Prostate gland (tissue), 2 donors: ENCODE measurements around the gene TMEM223. TPM values are rescaled to one million over a fixed set of nuclear protein-coding genes. Genes with fewer than 3 reads are reported as not detected.

Experiments
- DNase-seq: peaks from one replicate; pipeline ENCODE4 v3.0.0-alpha.2; 2019; ENCODE audit warnings: low spot score
- H3K27ac ChIP-seq, 2 donors: fragments of 200-600 bp; sonication (generic); 2 replicates each; pipeline ENCODE4 v1.5.1; 2017 to 2019
- H3K27me3 ChIP-seq: fragments of 200-600 bp; sonication (generic); replicated peaks from 2 replicates; pipeline ENCODE4 v1.5.1; 2019; ENCODE audit not compliant: insufficient read depth
- H3K36me3 ChIP-seq, 2 donors: fragments of 200-600 bp; sonication (generic); 1 replicate in 1 of 2; 2 replicates in 1 of 2; pipeline versions ENCODE4 v1.5.1 to v1.8.1; 2017 to 2019
- H3K4me1 ChIP-seq: fragments of 200-600 bp; sonication (generic); replicated peaks from 2 replicates; pipeline ENCODE4 v1.5.1; 2019
- H3K4me3 ChIP-seq, 2 donors: fragments of 200-600 bp; sonication (generic); 2 replicates each; pipeline ENCODE4 v1.5.1; 2017 to 2019
- H3K9me3 ChIP-seq: fragments of 200-600 bp; sonication (generic); 2 replicates; pipeline ENCODE4 v1.5.1; 2017
- POLR2A ChIP-seq: fragments of 450-650 bp; IDR thresholded peaks from one replicate; pipeline ENCODE4 v1.6.1; 2016; ENCODE audit warnings: antibody characterized with exemption, mild to moderate bottlenecking
- POLR2AphosphoS5 ChIP-seq: sonication (generic); formaldehyde crosslinking; IDR thresholded peaks from one replicate; pipeline ENCODE4 v1.6.1; 2017; ENCODE audit warnings: antibody characterized with exemption
- WGBS: methylation state at CpG from one replicate; pipeline ENCODE4 v1.1.5; 2018; 5-methylcytosine and 5-hydroxymethylcytosine counted together
- intact Hi-C: fragments of 100-400 bp; cut with DNase I; formaldehyde crosslinking; loops from one replicate; pipeline ENCODE4 v1.14.2; 2022
- total RNA-seq, 2 donors: library from RNA; depleted of rRNA; stranded (reverse); fragments of >200 nt; gene quantifications; one replicate each; pipeline ENCODE4 v1.1.0, GENCODE V29; 2016
- TF ChIP-seq, protein P1 (sequence below), 4 experiments: fragments of 200-600 bp in 2 of 4; fragments of 450-650 bp in 2 of 4; sonication (generic) in 2 of 4; IDR thresholded peaks; 1 replicate in 3 of 4; 2 replicates in 1 of 4; pipeline ENCODE4 v1.5.1; 2016 to 2019; ENCODE audit warnings: antibody characterized with exemption in 4 of 4, mild to moderate bottlenecking in 2 of 4, moderate library complexity in 2 of 4

Gene TMEM223
- total RNA-seq, 2 donors from 2014 or later: 35.8 to 73.6 TPM

- 65% methylated on average over 5 of the region's 5 CpGs for WGBS
- H3K27me3 ChIP-seq: no peaks in the 10 kb centered on the region
- H3K4me1 ChIP-seq: peaks cover 25% of the 10 kb centered on the region
- intact Hi-C loops: loop anchor here (5.0 kb wide), 1 partner anchor 93 kb away; the partner anchor contains the start of gene SLC3A2
- TF ChIP-seq, protein P1, sequence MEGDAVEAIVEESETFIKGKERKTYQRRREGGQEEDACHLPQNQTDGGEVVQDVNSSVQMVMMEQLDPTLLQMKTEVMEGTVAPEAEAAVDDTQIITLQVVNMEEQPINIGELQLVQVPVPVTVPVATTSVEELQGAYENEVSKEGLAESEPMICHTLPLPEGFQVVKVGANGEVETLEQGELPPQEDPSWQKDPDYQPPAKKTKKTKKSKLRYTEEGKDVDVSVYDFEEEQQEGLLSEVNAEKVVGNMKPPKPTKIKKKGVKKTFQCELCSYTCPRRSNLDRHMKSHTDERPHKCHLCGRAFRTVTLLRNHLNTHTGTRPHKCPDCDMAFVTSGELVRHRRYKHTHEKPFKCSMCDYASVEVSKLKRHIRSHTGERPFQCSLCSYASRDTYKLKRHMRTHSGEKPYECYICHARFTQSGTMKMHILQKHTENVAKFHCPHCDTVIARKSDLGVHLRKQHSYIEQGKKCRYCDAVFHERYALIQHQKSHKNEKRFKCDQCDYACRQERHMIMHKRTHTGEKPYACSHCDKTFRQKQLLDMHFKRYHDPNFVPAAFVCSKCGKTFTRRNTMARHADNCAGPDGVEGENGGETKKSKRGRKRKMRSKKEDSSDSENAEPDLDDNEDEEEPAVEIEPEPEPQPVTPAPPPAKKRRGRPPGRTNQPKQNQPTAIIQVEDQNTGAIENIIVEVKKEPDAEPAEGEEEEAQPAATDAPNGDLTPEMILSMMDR (IDR thresholded peaks at IDR 0.05): no peak
- no peak for TF ChIP-seq POLR2A
- TF ChIP-seq POLR2AphosphoS5: no peak
- peaks cover 4 to 9% of the 10 kb centered on the region in 2 donors for H3K36me3 ChIP-seq
- no peak for DNase-seq
- no peaks in the 10 kb centered on the region for H3K9me3 ChIP-seq
- no peak overlapping the region for H3K4me3 ChIP-seq
- peak overlapping the region in 1 of 2 donors; percentile 98 for H3K27ac ChIP-seq
Observed at GRCh38 chr11:62788991-62789390, 2.8 kb downstream of the TMEM223 start.

DNA sequence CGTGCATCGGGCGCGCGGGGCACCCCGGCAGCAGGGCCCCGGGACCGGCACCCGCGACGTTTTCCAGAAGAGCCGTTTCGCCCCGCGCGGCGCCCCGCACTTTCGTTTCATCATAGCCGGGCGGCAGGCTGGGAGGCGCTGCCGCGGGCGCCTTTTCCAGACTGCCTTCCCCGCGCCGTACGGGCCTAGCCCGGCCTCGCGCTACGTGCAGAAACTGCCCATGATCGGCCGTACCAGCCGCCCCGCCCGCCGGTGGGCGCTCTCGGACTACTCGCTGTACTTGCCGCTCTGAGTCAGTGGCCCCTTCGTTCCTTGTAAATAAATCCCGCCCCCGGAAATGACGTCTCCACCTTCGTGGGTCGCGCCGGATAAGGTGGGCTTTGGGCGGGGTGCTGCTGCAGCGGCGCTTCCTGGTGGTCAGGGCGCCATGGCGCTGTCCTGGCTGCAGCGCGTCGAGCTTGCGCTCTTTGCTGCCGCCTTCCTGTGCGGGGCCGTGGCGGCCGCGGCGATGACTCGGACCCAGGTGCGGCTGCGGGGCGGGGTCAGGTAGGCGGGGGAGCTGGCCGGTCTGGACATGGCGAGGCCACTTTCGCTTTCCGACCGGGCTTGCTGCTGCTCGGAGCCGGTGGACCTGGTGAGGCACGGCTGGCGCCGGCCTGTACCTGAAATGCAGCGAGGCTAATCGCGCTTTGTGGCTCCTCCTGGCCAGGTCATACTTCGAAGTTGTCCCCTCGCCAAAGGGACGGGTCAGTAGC is 4.6 kb downstream of the TMEM223 start, which contains the start of gene TMEM179B:
TMEM179B (plus strand) TSS at position 398 of the 755 bp plus-strand sequence; CDS start at position 428, 30 bp downstream.
- under 1% methylated on average over 51 of the region's 88 CpGs for WGBS
- Histone ChIP-seq H3K36me3 (peaks cover 4 to 9% of the 10 kb centered on the region in 2 donors), H3K9me3 (no peaks in the 10 kb centered on the region), H3K27me3 (no peaks in the 10 kb centered on the region), H3K27ac (peak within 1 kb of the TSS; percentile 94 to 98), H3K4me1 (peaks cover 20% of the 10 kb centered on the region), H3K4me3 (peak within 1 kb of the TSS; percentile 90 to 93)
- peak; percentile 99 for DNase-seq
- intact Hi-C loops: loop anchor here (2.0 to 5.0 kb wide), 2 partner anchors 76 to 95 kb away; partner anchors contain the start of gene SLC3A2
- TF ChIP-seq, protein P1 (IDR thresholded peaks at IDR 0.05): peak in 3 of 4 experiments; percentile 34 to 77 (median 59)
- TF ChIP-seq POLR2A (peak; percentile 98), POLR2AphosphoS5 (peak; percentile 100)

- intact Hi-C loops: loop anchor here (2.0 to 5.0 kb wide), 2 partner anchors 76 to 96 kb away; partner anchors contain the start of gene SLC3A2
- Histone ChIP-seq H3K27ac (peak overlapping the region; percentile 94 to 98), H3K4me3 (peak overlapping the region; percentile 90 to 93), H3K36me3 (peaks cover 4 to 9% of the 10 kb centered on the region in 2 donors), H3K4me1 (peaks cover 19% of the 10 kb centered on the region), H3K9me3 (no peaks in the 10 kb centered on the region), H3K27me3 (no peaks in the 10 kb centered on the region)
- peak; percentile 87 for DNase-seq
- 2% methylated on average over 42 of the region's 51 CpGs for WGBS
- TF ChIP-seq POLR2A: no peak
- TF ChIP-seq, protein P1 (IDR thresholded peaks at IDR 0.05): peak; percentile 89 to 99 (median 94)
- TF ChIP-seq POLR2AphosphoS5: peak; percentile 55
Observed at GRCh38 chr11:62786318-62787004, 5.3 kb downstream of the TMEM223 start.

- Histone ChIP-seq H3K27ac (no peak overlapping the region), H3K27me3 (no peaks in the 10 kb centered on the region), H3K9me3 (no peaks in the 10 kb centered on the region), H3K4me1 (peaks cover 7% of the 10 kb centered on the region), H3K36me3 (no peaks in the 10 kb centered on the region), H3K4me3 (no peak overlapping the region)
- intact Hi-C loops: no loop called here
- WGBS: 96% methylated on average over 5 of the region's 7 CpGs
- TF ChIP-seq, protein P1 (IDR thresholded peaks at IDR 0.05): no peak
- no peak for DNase-seq
Observed at GRCh38 chr11:62782753-62783152, 9.1 kb downstream of the TMEM223 start.
